Duodenal mucosa (tissue), 2 donors: ENCODE data around the gene CDK15.

Experiments used
- H3K27ac ChIP-seq: one replicate; pipeline ENCODE4 v1.7.0; 2013; ENCODE audit warnings: low read depth, low read length
- H3K27me3 ChIP-seq, 2 donors: one replicate each; pipeline ENCODE4 v1.7.0; 2013; ENCODE audit warnings: low read length in 2 of 2, control low read depth in 1 of 2; ENCODE audit not compliant: insufficient read depth in 2 of 2, control insufficient read depth in 1 of 2
- H3K36me3 ChIP-seq, 2 donors: one replicate each; pipeline ENCODE4 v1.7.0; 2013; ENCODE audit warnings: low read length in 2 of 2, control low read depth in 1 of 2; ENCODE audit not compliant: insufficient read depth in 2 of 2, control insufficient read depth in 1 of 2
- H3K4me1 ChIP-seq, 2 donors: one replicate each; pipeline ENCODE4 v1.7.0; 2013; ENCODE audit warnings: low read length in 2 of 2, control low read depth in 1 of 2; ENCODE audit not compliant: insufficient read depth in 2 of 2, control insufficient read depth in 1 of 2
- H3K4me3 ChIP-seq, 2 donors: one replicate each; pipeline ENCODE4 v1.7.0; 2013; ENCODE audit warnings: low read length in 2 of 2, low read depth in 1 of 2
- H3K9ac ChIP-seq, 2 donors: one replicate each; pipeline ENCODE4 v1.7.0; 2013; ENCODE audit warnings: low read length in 2 of 2, low read depth in 1 of 2
- H3K9me3 ChIP-seq, 2 donors: one replicate each; pipeline ENCODE4 v1.7.0; 2013; ENCODE audit warnings: low read length in 2 of 2, control low read depth in 1 of 2; ENCODE audit not compliant: control insufficient read depth in 1 of 2

CDK15 gene

GRCh38 chr2:201882353-201883090 is 76.2 kb downstream of the CDK15 start:
- Histone ChIP-seq H3K27me3 (peaks cover 0 to 4% of the 10 kb centered on the region in 2 donors), H3K4me3 (no peak overlapping the region), H3K4me1 (peaks cover 7% of the 10 kb centered on the region in 2 donors), H3K36me3 (no peaks in the 10 kb centered on the region), H3K9ac (no peak overlapping the region), H3K9me3 (no peaks in the 10 kb centered on the region), H3K27ac (no peak overlapping the region)

- Histone ChIP-seq H3K27me3 (peaks cover 0 to 4% of the 10 kb centered on the region in 2 donors), H3K9ac (no peak overlapping the region), H3K4me3 (no peak overlapping the region), H3K9me3 (no peaks in the 10 kb centered on the region), H3K36me3 (no peaks in the 10 kb centered on the region), H3K4me1 (peaks cover 7 to 10% of the 10 kb centered on the region in 2 donors), H3K27ac (no peak overlapping the region)
Measured at GRCh38 chr2:201883606-201884369, 77.5 kb downstream of the CDK15 start.

GRCh38 chr2:201886504-201886903 is 80.2 kb downstream of the CDK15 start:
- Histone ChIP-seq H3K27me3 (no peaks in the 10 kb centered on the region), H3K36me3 (no peaks in the 10 kb centered on the region), H3K4me1 (peaks cover 0 to 4% of the 10 kb centered on the region in 2 donors), H3K27ac (no peak overlapping the region), H3K9ac (no peak overlapping the region), H3K9me3 (no peaks in the 10 kb centered on the region), H3K4me3 (no peak overlapping the region)

GRCh38 chr2:201887773-201888425 is 81.6 kb downstream of the CDK15 start:
- H3K27ac ChIP-seq, result no peak overlapping the region
- peaks cover 0 to 3% of the 10 kb centered on the region in 2 donors for H3K4me1 ChIP-seq
- no peaks in the 10 kb centered on the region for H3K27me3 ChIP-seq
- H3K36me3 ChIP-seq, result no peaks in the 10 kb centered on the region
- H3K9me3 ChIP-seq, result no peaks in the 10 kb centered on the region
- H3K4me3 ChIP-seq, result peak overlapping the region in 1 of 2 donors; percentile 19
- H3K9ac ChIP-seq, result no peak overlapping the region

- no peaks in the 10 kb centered on the region for H3K27me3 ChIP-seq
- H3K9me3 ChIP-seq, result no peaks in the 10 kb centered on the region
- peaks cover 0 to 3% of the 10 kb centered on the region in 2 donors for H3K4me1 ChIP-seq
- H3K27ac ChIP-seq, result no peak overlapping the region
- H3K9ac ChIP-seq, result no peak overlapping the region
- H3K4me3 ChIP-seq, result peak overlapping the region in 1 of 2 donors; percentile 19
- H3K36me3 ChIP-seq, result no peaks in the 10 kb centered on the region
Measured at GRCh38 chr2:201888426-201888800, 82.1 kb downstream of the CDK15 start.

- H3K36me3 ChIP-seq, result no peaks in the 10 kb centered on the region
- H3K27me3 ChIP-seq, result no peaks in the 10 kb centered on the region
- no peak overlapping the region for H3K4me3 ChIP-seq
- H3K9me3 ChIP-seq, result no peaks in the 10 kb centered on the region
- no peak overlapping the region for H3K9ac ChIP-seq
- H3K4me1 ChIP-seq, result peaks cover 0 to 3% of the 10 kb centered on the region in 2 donors
- H3K27ac ChIP-seq, result no peak overlapping the region
Measured at GRCh38 chr2:201890453-201890852, 84.1 kb downstream of the CDK15 start.

GRCh38 chr2:201891676-201892075 is 85.3 kb downstream of the CDK15 start:
- Histone ChIP-seq H3K9ac (no peak overlapping the region), H3K4me3 (no peak overlapping the region), H3K4me1 (peaks cover 0 to 3% of the 10 kb centered on the region in 2 donors), H3K9me3 (no peaks in the 10 kb centered on the region), H3K27ac (no peak overlapping the region), H3K36me3 (no peaks in the 10 kb centered on the region), H3K27me3 (no peaks in the 10 kb centered on the region)

GRCh38 chr2:201892516-201892915 is 86.2 kb downstream of the CDK15 start:
- Histone ChIP-seq H3K27me3 (no peaks in the 10 kb centered on the region), H3K9me3 (no peaks in the 10 kb centered on the region)

GRCh38 chr2:201900362-201900761 is 94.0 kb downstream of the CDK15 start:
- Histone ChIP-seq H3K9me3 (no peaks in the 10 kb centered on the region), H3K27me3 (no peaks in the 10 kb centered on the region), H3K36me3 (no peaks in the 10 kb centered on the region), H3K27ac (no peak overlapping the region), H3K4me1 (no peaks in the 10 kb centered on the region), H3K4me3 (no peak overlapping the region), H3K9ac (no peak overlapping the region)

More at GRCh38 chr2:201892516-201892915, 86.2 kb downstream of the CDK15 start:
- H3K27ac ChIP-seq, result no peak overlapping the region
- peaks cover 0 to 3% of the 10 kb centered on the region in 2 donors for H3K4me1 ChIP-seq
- no peak overlapping the region for H3K4me3 ChIP-seq
- H3K9ac ChIP-seq, result no peak overlapping the region
- no peaks in the 10 kb centered on the region for H3K36me3 ChIP-seq

- Histone ChIP-seq H3K27ac (no peak overlapping the region), H3K9me3 (no peaks in the 10 kb centered on the region), H3K4me1 (no peaks in the 10 kb centered on the region), H3K4me3 (no peak overlapping the region), H3K27me3 (no peaks in the 10 kb centered on the region), H3K9ac (no peak overlapping the region), H3K36me3 (no peaks in the 10 kb centered on the region)
Measured at GRCh38 chr2:201901786-201902185, 95.4 kb downstream of the CDK15 start.
